ENCODE measurements around the gene ASAH2. TPM values are rescaled to one million over a fixed set of nuclear protein-coding genes. Genes with fewer than 3 reads are reported as not detected.
A peak's percentile ranks its signal among the peaks of the same experiment; 100 is the strongest.

ASAH2 gene
- total RNA-seq, 1 experiment from 2014 or later, result 4.6 TPM

GRCh38 chr10:50291261-50291850 is 40.0 kb upstream of the ASAH2 start:
- no peak overlapping the region for H2AK5ac ChIP-seq (ENCODE audit: insufficient read length, low read length)
- Mint-ChIP-seq H3K27ac (no peak overlapping the region), H3K36me3 (ENCODE audit: insufficient read depth in 1 of 3, low read depth in 3 of 3) (no peaks in the 10 kb centered on the region), H3K27me3 (ENCODE audit: low read depth) (peaks cover 2% of the 10 kb centered on the region), H3K4me1 (peaks cover 0 to 10% of the 10 kb centered on the region in 2 experiments; a peak in 1 of 4 replicates), H3K9me3 (no peaks in the 10 kb centered on the region), H3K4me3 (no peak overlapping the region)
- H3K14ac ChIP-seq (ENCODE audit: insufficient read depth, low read length), result no peak overlapping the region
- no CpG with 5 or more reads among the region's 1 CpG for WGBS (ENCODE audit: extremely low coverage, insufficient read length, low lambda C conversion rate)
- no peaks in the 10 kb centered on the region for H3K79me1 ChIP-seq (ENCODE audit: insufficient read depth, low read depth, low read length, poor library complexity, severe bottlenecking)
- H4K91ac ChIP-seq (ENCODE audit: insufficient read length, low read depth, low read length), result no peak overlapping the region
- H3K23ac ChIP-seq (ENCODE audit: insufficient read length, low read depth, low read length), result no peak overlapping the region
- H3K56ac ChIP-seq (ENCODE audit: insufficient read length, low read depth, low read length), result no peak overlapping the region
- H4K8ac ChIP-seq (replicated peaks; ENCODE audit: insufficient read length, low read depth, low read length), result no peak overlapping the region
- no peak overlapping the region for H4K5ac ChIP-seq (ENCODE audit: insufficient read length, low read depth, low read length)
- no peak overlapping the region for H2BK12ac ChIP-seq (ENCODE audit: insufficient read length, low read depth, low read length)
- H2AFZ ChIP-seq (ENCODE audit: low read length), result no peak overlapping the region
- no peak overlapping the region for H3K27ac ChIP-seq (ENCODE audit: insufficient read length, low read depth, low read length)
- no peaks in the 10 kb centered on the region for H3K23me2 ChIP-seq (ENCODE audit: insufficient read length, low read depth, low read length, poor library complexity, severe bottlenecking)
- no peaks in the 10 kb centered on the region for H3K4me1 ChIP-seq (ENCODE audit: insufficient read depth, low read length)
- no peaks in the 10 kb centered on the region for H3K9me3 ChIP-seq (ENCODE audit: control insufficient read depth, low read depth, low read length)
- no peaks in the 10 kb centered on the region for H4K20me1 ChIP-seq (ENCODE audit: control insufficient read depth, insufficient read depth, insufficient read length)
- H3K79me2 ChIP-seq (ENCODE audit: insufficient read depth, low read length), result no peaks in the 10 kb centered on the region
- no peak overlapping the region for H2BK20ac ChIP-seq (ENCODE audit: low read depth, low read length, poor library complexity, severe bottlenecking)
- no peak overlapping the region for H2BK5ac ChIP-seq (ENCODE audit: insufficient read length, low read length)
- no peak overlapping the region for H2BK15ac ChIP-seq (ENCODE audit: low read depth, low read length)
- H3K27me3 ChIP-seq (ENCODE audit: insufficient read depth, low read length), result no peaks in the 10 kb centered on the region
- peak; percentile 57 for TF ChIP-seq CTCF (conservative IDR thresholded peaks at IDR 0.05)
- H3T11ph ChIP-seq (ENCODE audit: low read length), result no peak overlapping the region
- no peak overlapping the region for H3K4ac ChIP-seq (ENCODE audit: low read depth, low read length)
- no peak for DNase-seq
- no peak overlapping the region for H3K18ac ChIP-seq (ENCODE audit: insufficient read length, low read depth, low read length)
- H3K4me2 ChIP-seq (ENCODE audit: insufficient read depth, insufficient read length, low read length), result no peak overlapping the region
- H3K9ac ChIP-seq (ENCODE audit: extremely low read depth, insufficient read length, low read length), result no peak overlapping the region
- H2BK120ac ChIP-seq (ENCODE audit: low read depth, low read length, poor library complexity, severe bottlenecking), result no peak overlapping the region
